Smooth muscle cell (in vitro differentiated cells): Measurements from ENCODE around the gene CIB2. TPM values are rescaled to one million over a fixed set of nuclear protein-coding genes. Genes with fewer than 3 reads are reported as not detected.

Experiments
- DNase-seq: peaks from one replicate; lab custom pipeline; 2025; ENCODE audit not compliant: unreplicated experiment; lab: John Stamatoyannopoulos, UW
- H2AFZ ChIP-seq: fragments of 200-600 bp; sonication (generic); 2 replicates; pipeline ENCODE4 v1.6.0; 2016; ENCODE audit warnings: antibody characterized with exemption, low read depth, mild to moderate bottlenecking
- H3F3A ChIP-seq: fragments of 200-600 bp; sonication (generic); 2 replicates; pipeline ENCODE4 v1.6.0; 2017; ENCODE audit warnings: antibody characterized with exemption, low read depth
- H3K27ac ChIP-seq: fragments of 200-600 bp; sonication (generic); 2 replicates; pipeline ENCODE4 v1.5.1; 2016; ENCODE audit warnings: low read depth, mild to moderate bottlenecking
- H3K27me3 ChIP-seq: fragments of 200-600 bp; sonication (generic); 2 replicates; pipeline ENCODE4 v1.6.1; 2016; ENCODE audit warnings: low read depth, mild to moderate bottlenecking
- H3K36me3 ChIP-seq: fragments of 200-600 bp; sonication (generic); 2 replicates; pipeline ENCODE4 v1.5.1; 2016; ENCODE audit warnings: low read depth
- H3K4me1 ChIP-seq: fragments of 200-600 bp; sonication (generic); 2 replicates; pipeline ENCODE4 v1.5.1; 2016; ENCODE audit warnings: low read depth
- H3K4me2 ChIP-seq: fragments of 200-600 bp; sonication (generic); 2 replicates; pipeline ENCODE4 v1.6.0; 2016; ENCODE audit warnings: mild to moderate bottlenecking
- H3K4me3 ChIP-seq: fragments of 200-600 bp; sonication (generic); 2 replicates; pipeline ENCODE4 v1.5.1; 2016; ENCODE audit warnings: mild to moderate bottlenecking
- H3K79me2 ChIP-seq: fragments of 200-600 bp; sonication (generic); 2 replicates; pipeline ENCODE4 v1.6.0; 2016; ENCODE audit warnings: low read depth, mild to moderate bottlenecking
- H3K9ac ChIP-seq: fragments of 200-600 bp; sonication (generic); 2 replicates; pipeline ENCODE4 v1.6.0; 2016; ENCODE audit warnings: low read depth
- H3K9me3 ChIP-seq: fragments of 200-600 bp; sonication (generic); replicated peaks from 2 replicates; pipeline ENCODE4 v1.5.1; 2016; ENCODE audit warnings: low read depth
- H4K20me1 ChIP-seq: fragments of 200-600 bp; sonication (generic); 2 replicates; pipeline ENCODE4 v1.6.0; 2016; ENCODE audit warnings: low read depth
- WGBS: methylation state at CpG from one replicate; pipeline ENCODE4 v1.1.7; 2016; ENCODE audit warnings: low lambda C conversion rate; 5-methylcytosine and 5-hydroxymethylcytosine counted together
- polyA plus RNA-seq: library from polyadenylated mRNA; unstranded; fragments of >200 nt; fragmentation: Nextera tagmentation; extraction: Ambion mirVana; gene quantifications from 2 replicates; pipeline ENCODE4 v1.2.1, GENCODE V29; 2016
- total RNA-seq: library from RNA; depleted of rRNA; stranded (reverse); fragments of >200 nt; gene quantifications from 2 replicates; pipeline ENCODE4 v1.2.3, GENCODE V29; 2014
- TF ChIP-seq, protein P1 (sequence below): fragments of 200-600 bp; sonication (generic); IDR thresholded peaks from 2 replicates; pipeline ENCODE4 v1.5.1; 2017; ENCODE audit warnings: borderline replicate concordance, mild to moderate bottlenecking, antibody characterized with exemption; ENCODE audit not compliant: insufficient read depth, poor library complexity, severe bottlenecking

Gene CIB2
- total and polyA plus RNA-seq, 2 experiments from 2014 or later, result 20.9 to 21.7 TPM

DNA sequence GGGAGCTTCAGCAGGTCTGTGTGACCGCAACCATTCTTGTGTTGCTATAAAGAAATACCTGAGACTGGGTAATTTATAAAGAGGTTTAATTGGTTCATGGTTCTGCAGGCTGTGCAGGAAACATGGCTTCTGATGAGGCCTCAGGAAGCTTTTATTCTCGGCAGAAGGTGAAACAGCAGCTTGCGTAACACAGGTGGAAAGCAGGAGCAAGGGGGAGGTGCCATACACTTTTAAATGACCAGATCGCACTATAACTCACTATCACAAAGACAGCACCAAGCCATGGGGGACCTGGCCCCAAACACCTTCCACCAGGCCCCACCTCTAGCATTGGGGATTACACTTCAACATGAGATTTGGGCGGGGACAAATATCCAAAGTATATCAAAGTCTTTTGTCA is 8.3 kb upstream of the CIB2 start:
- no peaks in the 10 kb centered on the region for H3F3A ChIP-seq
- no peaks in the 10 kb centered on the region for H3K4me1 ChIP-seq
- no peaks in the 10 kb centered on the region for H3K79me2 ChIP-seq
- H3K9me3 ChIP-seq, result no peaks in the 10 kb centered on the region
- H3K36me3 ChIP-seq, result no peaks in the 10 kb centered on the region
- no peaks in the 10 kb centered on the region for H4K20me1 ChIP-seq
- no peak overlapping the region for H2AFZ ChIP-seq
- TF ChIP-seq, protein P1, sequence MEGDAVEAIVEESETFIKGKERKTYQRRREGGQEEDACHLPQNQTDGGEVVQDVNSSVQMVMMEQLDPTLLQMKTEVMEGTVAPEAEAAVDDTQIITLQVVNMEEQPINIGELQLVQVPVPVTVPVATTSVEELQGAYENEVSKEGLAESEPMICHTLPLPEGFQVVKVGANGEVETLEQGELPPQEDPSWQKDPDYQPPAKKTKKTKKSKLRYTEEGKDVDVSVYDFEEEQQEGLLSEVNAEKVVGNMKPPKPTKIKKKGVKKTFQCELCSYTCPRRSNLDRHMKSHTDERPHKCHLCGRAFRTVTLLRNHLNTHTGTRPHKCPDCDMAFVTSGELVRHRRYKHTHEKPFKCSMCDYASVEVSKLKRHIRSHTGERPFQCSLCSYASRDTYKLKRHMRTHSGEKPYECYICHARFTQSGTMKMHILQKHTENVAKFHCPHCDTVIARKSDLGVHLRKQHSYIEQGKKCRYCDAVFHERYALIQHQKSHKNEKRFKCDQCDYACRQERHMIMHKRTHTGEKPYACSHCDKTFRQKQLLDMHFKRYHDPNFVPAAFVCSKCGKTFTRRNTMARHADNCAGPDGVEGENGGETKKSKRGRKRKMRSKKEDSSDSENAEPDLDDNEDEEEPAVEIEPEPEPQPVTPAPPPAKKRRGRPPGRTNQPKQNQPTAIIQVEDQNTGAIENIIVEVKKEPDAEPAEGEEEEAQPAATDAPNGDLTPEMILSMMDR, result no peak
- no peak overlapping the region for H3K4me2 ChIP-seq
- no peak overlapping the region for H3K9ac ChIP-seq
- no peaks in the 10 kb centered on the region for H3K27me3 ChIP-seq
- H3K27ac ChIP-seq, result no peak overlapping the region
- H3K4me3 ChIP-seq, result no peak overlapping the region
- 97% methylated on average over 5 of the region's 5 CpGs for WGBS
- DNase-seq, result no peak

DNA sequence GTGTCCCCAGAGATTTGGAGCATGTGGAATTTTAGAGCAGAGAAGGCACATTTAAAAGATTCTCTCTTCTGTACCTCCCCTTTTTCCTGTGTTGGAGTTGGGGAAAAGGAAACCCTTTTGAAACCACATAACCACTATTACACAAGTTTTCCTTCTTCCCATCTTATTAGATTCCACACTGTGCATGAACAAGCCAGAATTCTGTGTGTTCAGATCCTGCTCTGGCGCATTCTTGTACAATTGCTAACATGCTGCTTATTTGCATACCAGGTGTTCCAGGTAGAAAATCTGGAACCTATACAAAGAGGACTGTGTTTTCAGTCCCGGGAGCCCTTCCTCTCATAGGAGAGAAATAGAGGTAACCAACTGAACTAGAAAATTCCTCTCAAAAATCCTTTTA is 2.6 kb upstream of the CIB2 start:
- WGBS, result 83% methylated on average over 2 of the region's 2 CpGs

DNA sequence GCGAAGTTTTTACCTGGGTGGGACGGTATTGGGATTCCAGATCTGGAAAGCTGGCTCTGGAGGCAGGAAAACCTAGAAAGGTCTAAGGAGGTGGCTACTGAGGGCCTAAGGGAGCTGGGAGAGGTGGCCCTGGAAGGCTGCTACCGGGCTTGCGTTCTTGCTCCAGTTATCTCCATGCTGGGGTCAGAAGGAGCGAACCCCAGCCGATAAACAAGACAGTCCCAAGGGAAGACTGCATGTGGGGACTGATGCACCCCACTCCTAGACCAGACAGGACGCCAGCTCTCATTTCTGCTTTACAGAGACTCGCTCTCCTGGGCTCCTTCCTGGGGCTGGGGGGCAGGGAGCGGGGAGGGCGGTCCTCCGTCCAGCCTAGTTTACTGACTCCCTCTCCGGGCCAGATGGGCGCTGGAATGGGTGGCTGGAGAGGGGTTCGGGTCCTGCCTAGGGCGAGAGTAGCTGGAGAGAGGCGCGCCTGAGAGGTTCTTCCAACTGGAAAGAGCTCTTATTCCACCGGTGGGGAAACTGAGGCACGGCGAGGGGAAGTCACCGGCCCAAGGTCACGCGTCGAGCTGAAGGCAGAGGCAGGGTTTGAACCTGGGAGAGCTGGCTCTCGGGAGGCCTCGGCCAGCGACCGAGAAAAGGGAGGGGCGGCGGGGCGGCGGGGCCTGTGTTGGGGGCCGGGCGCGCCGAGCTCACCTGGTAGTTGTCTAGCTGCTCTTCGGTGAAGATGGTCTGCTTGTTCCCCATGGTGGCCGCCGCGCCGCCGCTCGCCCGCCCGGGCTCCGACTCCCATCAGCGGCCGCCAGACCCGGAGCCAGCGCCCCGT is 565 bp downstream of the CIB2 start:
- 48% methylated on average over 29 of the region's 51 CpGs for WGBS
- peak overlapping the region; percentile 73 for H3K4me3 ChIP-seq
- no peaks in the 10 kb centered on the region for H3K79me2 ChIP-seq
- no peak overlapping the region for H3K9ac ChIP-seq
- no peaks in the 10 kb centered on the region for H4K20me1 ChIP-seq
- peak overlapping the region; percentile 84 for H2AFZ ChIP-seq
- H3K36me3 ChIP-seq, result no peaks in the 10 kb centered on the region
- H3K4me1 ChIP-seq, result peaks cover 10% of the 10 kb centered on the region
- no peaks in the 10 kb centered on the region for H3K27me3 ChIP-seq
- H3F3A ChIP-seq, result peaks cover 4% of the 10 kb centered on the region
- TF ChIP-seq, protein P1, result no peak
- DNase-seq, result no peak
- no peak overlapping the region for H3K27ac ChIP-seq
- no peaks in the 10 kb centered on the region for H3K9me3 ChIP-seq
- peak overlapping the region; percentile 100 for H3K4me2 ChIP-seq

More for the DNA sequence above, 2.6 kb upstream of the CIB2 start:
- H2AFZ ChIP-seq, result no peak overlapping the region
- DNase-seq, result no peak
- H3K79me2 ChIP-seq, result no peaks in the 10 kb centered on the region
- no peaks in the 10 kb centered on the region for H3K36me3 ChIP-seq
- peaks cover 10% of the 10 kb centered on the region for H3K4me1 ChIP-seq
- H3K4me3 ChIP-seq, result no peak overlapping the region
- H3K4me2 ChIP-seq, result no peak overlapping the region
- no peaks in the 10 kb centered on the region for H4K20me1 ChIP-seq
- H3F3A ChIP-seq, result peaks cover 4% of the 10 kb centered on the region
- H3K9me3 ChIP-seq, result no peaks in the 10 kb centered on the region
- H3K27ac ChIP-seq, result peak overlapping the region; percentile 38
- H3K27me3 ChIP-seq, result no peaks in the 10 kb centered on the region
- H3K9ac ChIP-seq, result no peak overlapping the region
- TF ChIP-seq, protein P1, result no peak
